Neural cell (in vitro differentiated cells): Measurements from ENCODE around the gene PLS1. TPM values are rescaled to one million over a fixed set of nuclear protein-coding genes. Genes with fewer than 3 reads are reported as not detected.
A peak's percentile ranks its signal among the peaks of the same experiment; 100 is the strongest.

ENCODE experiments used
- H2AFZ ChIP-seq: fragments of 200-600, 300-800 bp; sonication (generic), shearing (Covaris generic); 2 replicates; pipeline ENCODE4 v1.6.0; 2014; ENCODE audit warnings: low read depth, mild to moderate bottlenecking, antibody characterized with exemption, low read length, moderate library complexity
- H3F3A ChIP-seq: fragments of 200-600 bp; shearing (Covaris generic); 2 replicates; pipeline ENCODE4 v1.6.1; 2016; ENCODE audit warnings: mild to moderate bottlenecking, moderate library complexity, mixed read lengths, antibody characterized with exemption, low read length; ENCODE audit not compliant: insufficient read depth, poor library complexity, severe bottlenecking
- H3K27ac ChIP-seq: fragments of 200-600, 300-800 bp; sonication (generic), shearing (Covaris generic); 2 replicates; pipeline ENCODE4 v1.5.1; 2014; ENCODE audit warnings: mild to moderate bottlenecking, low read length, moderate library complexity
- H3K27me3 ChIP-seq: fragments of 300-800, 200-600 bp; sonication (generic), shearing (Covaris generic); 2 replicates; pipeline ENCODE4 v1.6.0; 2014; ENCODE audit warnings: mild to moderate bottlenecking, low read depth, low read length, moderate library complexity; ENCODE audit not compliant: insufficient read depth
- H3K36me3 ChIP-seq: fragments of 300-800, 200-600 bp; sonication (generic), shearing (Covaris generic); 2 replicates; pipeline ENCODE4 v1.5.1; 2014; ENCODE audit warnings: mild to moderate bottlenecking, antibody characterized with exemption, low read length, moderate library complexity; ENCODE audit not compliant: insufficient read depth
- H3K4me2 ChIP-seq: fragments of 300-800, 200-600 bp; sonication (generic), shearing (Covaris generic); 2 replicates; pipeline ENCODE4 v1.6.0; 2014; ENCODE audit warnings: mild to moderate bottlenecking, low read length
- H3K4me3 ChIP-seq: fragments of 300-800, 200-600 bp; sonication (generic), shearing (Covaris generic); 2 replicates; pipeline ENCODE4 v1.5.1; 2014; ENCODE audit warnings: mild to moderate bottlenecking, low read length, moderate library complexity
- H3K79me2 ChIP-seq: fragments of 200-600 bp; shearing (Covaris generic); replicated peaks from 2 replicates; pipeline ENCODE4 v1.6.0; 2014; ENCODE audit warnings: mild to moderate bottlenecking, low read length, moderate library complexity; ENCODE audit not compliant: insufficient read depth
- H3K9ac ChIP-seq: fragments of 300-800, 200-600 bp; sonication (generic), shearing (Covaris generic); 2 replicates; pipeline ENCODE4 v1.6.1; 2016; ENCODE audit warnings: mild to moderate bottlenecking, low read length, mixed read lengths
- H3K9me2 ChIP-seq: fragments of 200-600 bp; shearing (Covaris generic); 2 replicates; pipeline ENCODE4 v1.6.1; 2016; ENCODE audit warnings: mild to moderate bottlenecking, low read length, mixed read lengths; ENCODE audit not compliant: insufficient read depth
- H3K9me3 ChIP-seq: fragments of 200-600, 300-800 bp; sonication (generic), shearing (Covaris generic); 2 replicates; pipeline ENCODE4 v1.6.1; 2016; ENCODE audit warnings: mild to moderate bottlenecking, mixed run types, low read length, moderate library complexity, mixed read lengths
- H4K20me1 ChIP-seq: fragments of 200-600 bp; shearing (Covaris generic); 2 replicates; pipeline ENCODE4 v1.6.1; 2016; ENCODE audit warnings: mild to moderate bottlenecking, mixed run types; ENCODE audit not compliant: insufficient read depth
- CTCF ChIP-seq: fragments of 450-650 bp; IDR thresholded peaks from 2 replicates; pipeline ENCODE4 v1.5.1; 2014; ENCODE audit warnings: antibody characterized with exemption, mild to moderate bottlenecking, moderate library complexity; ENCODE audit not compliant: poor library complexity, severe bottlenecking
- EP300 ChIP-seq: fragments of 450-650 bp; conservative IDR thresholded peaks from 2 replicates; pipeline ENCODE4 v1.6.1; 2014; ENCODE audit warnings: antibody characterized with exemption, mild to moderate bottlenecking, moderate library complexity; ENCODE audit not compliant: poor library complexity, severe bottlenecking
- EZH2 ChIP-seq: fragments of 200-600, 300-800 bp; shearing (Covaris generic), sonication (generic); IDR thresholded peaks from 2 replicates; pipeline ENCODE4 v1.6.1; 2014; ENCODE audit warnings: antibody characterized with exemption, low read length, borderline replicate concordance, mild to moderate bottlenecking; ENCODE audit not compliant: insufficient read depth, poor library complexity, severe bottlenecking
- MXI1 ChIP-seq: fragments of 450-650 bp; conservative IDR thresholded peaks from 2 replicates; pipeline ENCODE4 v1.6.1; 2014; ENCODE audit warnings: antibody characterized with exemption, mild to moderate bottlenecking; ENCODE audit not compliant: poor library complexity, severe bottlenecking
- POLR2AphosphoS5 ChIP-seq: IDR thresholded peaks from 2 replicates; pipeline ENCODE4 v1.6.1; 2012
- RAD21 ChIP-seq: fragments of 450-650 bp; conservative IDR thresholded peaks from 2 replicates; pipeline ENCODE4 v1.6.1; 2014; ENCODE audit warnings: antibody characterized with exemption, mild to moderate bottlenecking, moderate library complexity
- SMC3 ChIP-seq: fragments of 450-650 bp; conservative IDR thresholded peaks from 2 replicates; pipeline ENCODE4 v1.6.1; 2014; ENCODE audit warnings: antibody characterized with exemption, mild to moderate bottlenecking, moderate library complexity; ENCODE audit not compliant: poor library complexity
- TAF1 ChIP-seq: IDR thresholded peaks from 2 replicates; pipeline ENCODE4 v1.6.1; 2012; ENCODE audit warnings: low read depth
- polyA plus RNA-seq: library from polyadenylated mRNA; depleted of rRNA; stranded (reverse); fragments of >200 nt; gene quantifications from 2 replicates; pipeline ENCODE4 v1.2.3, GENCODE V29; 2014
- TF ChIP-seq, protein P1 (sequence below): IDR thresholded peaks from 2 replicates; pipeline ENCODE4 v1.6.1; 2012; ENCODE audit warnings: borderline replicate concordance

Gene PLS1
- polyA plus RNA-seq, 1 donor from 2014 or later: 0.31 TPM

- Histone ChIP-seq H3K36me3 (no peaks in the 10 kb centered on the region), H3K9ac (no peak overlapping the region), H3K79me2 (peaks cover 32% of the 10 kb centered on the region), H3K4me3 (peak overlapping the region; percentile 99), H3K4me2 (peak overlapping the region; percentile 69), H3K9me2 (no peaks in the 10 kb centered on the region), H3K9me3 (no peaks in the 10 kb centered on the region), H4K20me1 (no peaks in the 10 kb centered on the region), H3K27ac (no peak overlapping the region), H2AFZ (no peak overlapping the region), H3F3A (no peaks in the 10 kb centered on the region), H3K27me3 (no peaks in the 10 kb centered on the region)
- no peak for TF ChIP-seq POLR2AphosphoS5
- no peak for TF ChIP-seq RAD21
- no peak for TF ChIP-seq CTCF
- TF ChIP-seq, protein P1, sequence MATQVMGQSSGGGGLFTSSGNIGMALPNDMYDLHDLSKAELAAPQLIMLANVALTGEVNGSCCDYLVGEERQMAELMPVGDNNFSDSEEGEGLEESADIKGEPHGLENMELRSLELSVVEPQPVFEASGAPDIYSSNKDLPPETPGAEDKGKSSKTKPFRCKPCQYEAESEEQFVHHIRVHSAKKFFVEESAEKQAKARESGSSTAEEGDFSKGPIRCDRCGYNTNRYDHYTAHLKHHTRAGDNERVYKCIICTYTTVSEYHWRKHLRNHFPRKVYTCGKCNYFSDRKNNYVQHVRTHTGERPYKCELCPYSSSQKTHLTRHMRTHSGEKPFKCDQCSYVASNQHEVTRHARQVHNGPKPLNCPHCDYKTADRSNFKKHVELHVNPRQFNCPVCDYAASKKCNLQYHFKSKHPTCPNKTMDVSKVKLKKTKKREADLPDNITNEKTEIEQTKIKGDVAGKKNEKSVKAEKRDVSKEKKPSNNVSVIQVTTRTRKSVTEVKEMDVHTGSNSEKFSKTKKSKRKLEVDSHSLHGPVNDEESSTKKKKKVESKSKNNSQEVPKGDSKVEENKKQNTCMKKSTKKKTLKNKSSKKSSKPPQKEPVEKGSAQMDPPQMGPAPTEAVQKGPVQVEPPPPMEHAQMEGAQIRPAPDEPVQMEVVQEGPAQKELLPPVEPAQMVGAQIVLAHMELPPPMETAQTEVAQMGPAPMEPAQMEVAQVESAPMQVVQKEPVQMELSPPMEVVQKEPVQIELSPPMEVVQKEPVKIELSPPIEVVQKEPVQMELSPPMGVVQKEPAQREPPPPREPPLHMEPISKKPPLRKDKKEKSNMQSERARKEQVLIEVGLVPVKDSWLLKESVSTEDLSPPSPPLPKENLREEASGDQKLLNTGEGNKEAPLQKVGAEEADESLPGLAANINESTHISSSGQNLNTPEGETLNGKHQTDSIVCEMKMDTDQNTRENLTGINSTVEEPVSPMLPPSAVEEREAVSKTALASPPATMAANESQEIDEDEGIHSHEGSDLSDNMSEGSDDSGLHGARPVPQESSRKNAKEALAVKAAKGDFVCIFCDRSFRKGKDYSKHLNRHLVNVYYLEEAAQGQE: no peak
- TF ChIP-seq TAF1: no peak
- TF ChIP-seq SMC3: no peak
- TF ChIP-seq EP300: no peak
- no peak for TF ChIP-seq EZH2
- no peak for TF ChIP-seq MXI1
Observed at GRCh38 chr3:142726017-142726416, 129.8 kb downstream of the PLS1 start.

DNA sequence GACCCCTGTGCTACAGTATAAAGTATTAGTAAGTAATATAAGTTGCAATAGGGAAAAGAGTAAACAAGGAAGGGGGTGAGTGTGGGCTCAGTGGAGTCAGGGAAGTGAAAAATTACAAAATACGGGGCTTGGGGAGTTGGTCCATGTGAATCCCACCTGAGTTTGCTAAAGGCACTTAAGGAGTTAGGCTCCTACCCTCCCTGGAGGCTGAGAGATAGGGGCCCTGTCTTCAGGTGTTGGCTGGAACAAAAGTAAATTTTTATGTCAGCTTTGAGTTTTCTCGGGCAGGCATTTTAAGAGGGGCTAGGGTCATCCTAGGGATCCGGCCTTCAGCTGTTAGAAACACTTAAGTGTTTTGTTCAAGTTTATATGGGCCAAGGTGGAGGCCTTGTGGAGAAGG, 135.9 kb downstream of the PLS1 start:
- no peaks in the 10 kb centered on the region for H3K27me3 ChIP-seq
- H3K4me2 ChIP-seq: no peak overlapping the region
- H3K27ac ChIP-seq: no peak overlapping the region
- peaks cover 16% of the 10 kb centered on the region for H3K79me2 ChIP-seq
- H3K4me3 ChIP-seq: no peak overlapping the region
- H3K9me3 ChIP-seq: no peaks in the 10 kb centered on the region
- H2AFZ ChIP-seq: no peak overlapping the region
- no peak overlapping the region for H3K9ac ChIP-seq
- TF ChIP-seq MXI1: no peak
- no peak for TF ChIP-seq RAD21
- no peak for TF ChIP-seq POLR2AphosphoS5
- TF ChIP-seq TAF1: no peak
- no peak for TF ChIP-seq CTCF
- no peak for TF ChIP-seq EP300
- no peak for TF ChIP-seq SMC3
- TF ChIP-seq, protein P1: no peak
- no peak for TF ChIP-seq EZH2
- H3K36me3 ChIP-seq: no peaks in the 10 kb centered on the region
- no peaks in the 10 kb centered on the region for H3F3A ChIP-seq
- H3K9me2 ChIP-seq: no peaks in the 10 kb centered on the region
- no peaks in the 10 kb centered on the region for H4K20me1 ChIP-seq
